ENCODE data around the gene SCART1. TPM values are rescaled to one million over a fixed set of nuclear protein-coding genes. Genes with fewer than 3 reads are reported as not detected.
"Not testable (repeated sequence)": the region's sequence is repeated elsewhere in the genome, so short reads cannot be mapped to it uniquely, and the experiment has no call there.

Gene SCART1
- total and polyA plus RNA-seq, 3 donors from 2014 or later, result 1.6 to 13.1 (median 11.6) TPM

- TF ChIP-seq POLR2A (IDR thresholded peaks at IDR 0.05), result no peak
- TF ChIP-seq CTCF (IDR thresholded peaks at IDR 0.05), result no peak
- Histone ChIP-seq H3K4me1 (peaks cover 2% of the 10 kb centered on the region), H3K4me3 (no peak overlapping the region), H3K9me3 (no peaks in the 10 kb centered on the region), H3K27me3 (no peaks in the 10 kb centered on the region), H3K27ac (no peak overlapping the region), H3K36me3 (ENCODE audit: low read depth, missing control alignments) (no peaks in the 10 kb centered on the region)
- intact Hi-C loops (cut with DNase I; ENCODE audit: low total_unique reads), result no loop called here
- WGBS, 2 donors, result 94 to 95% methylated on average over 14 to 25 of the region's 25 CpGs
- no peak for DNase-seq
These were observed 14.0 kb upstream of the SCART1 start for GRCh38 chr10:133439517-133440461.

- no peaks in the 10 kb centered on the region for H3K9me3 ChIP-seq
- no peaks in the 10 kb centered on the region for H3K36me3 ChIP-seq (ENCODE audit: low read depth, missing control alignments)
- H3K27ac ChIP-seq, result no peak overlapping the region
- H3K4me1 ChIP-seq, result peaks cover 2% of the 10 kb centered on the region
- no peak for DNase-seq
- intact Hi-C loops (cut with DNase I; ENCODE audit: low total_unique reads), result no loop called here
- no peak overlapping the region for H3K4me3 ChIP-seq
- 94% methylated on average over 18 of the region's 18 CpGs; no CpG with 5 or more reads in 1 of the 2 donors for WGBS, 2 donors
- TF ChIP-seq CTCF (IDR thresholded peaks at IDR 0.05), result no peak
- TF ChIP-seq POLR2A (IDR thresholded peaks at IDR 0.05), result no peak
- H3K27me3 ChIP-seq, result no peaks in the 10 kb centered on the region
These were observed 13.0 kb upstream of the SCART1 start for GRCh38 chr10:133440633-133441285.

GRCh38 chr10:133441356-133441755 lies 12.4 kb upstream of the SCART1 start:
- H3K9me3 ChIP-seq; DNase-seq; H3K4me3 ChIP-seq; H3K4me1 ChIP-seq; H3K27me3 ChIP-seq; intact Hi-C loops (cut with DNase I; ENCODE audit: low total_unique reads); H3K27ac ChIP-seq; H3K36me3 ChIP-seq (ENCODE audit: low read depth, missing control alignments): not testable (repeated sequence)
- 84 to 96% methylated on average over 9 to 21 of the region's 21 CpGs for WGBS, 2 donors

GRCh38 chr10:133441780-133442179 lies 12.0 kb upstream of the SCART1 start:
- WGBS, 2 donors, result 85 to 87% methylated on average over 5 to 12 of the region's 12 CpGs
- Histone ChIP-seq H3K27me3 (no peaks in the 10 kb centered on the region), H3K36me3 (ENCODE audit: low read depth, missing control alignments) (no peaks in the 10 kb centered on the region), H3K4me3 (no peak overlapping the region), H3K9me3 (no peaks in the 10 kb centered on the region), H3K4me1 (peaks cover 2% of the 10 kb centered on the region), H3K27ac (no peak overlapping the region)
- DNase-seq, result no peak
- no peak for TF ChIP-seq CTCF (IDR thresholded peaks at IDR 0.05)
- TF ChIP-seq POLR2A (IDR thresholded peaks at IDR 0.05), result no peak
- intact Hi-C loops (cut with DNase I; ENCODE audit: low total_unique reads), result no loop called here

GRCh38 chr10:133442191-133442966 lies 11.4 kb upstream of the SCART1 start:
- Histone ChIP-seq H3K27me3 (no peaks in the 10 kb centered on the region), H3K4me1 (peaks cover 2% of the 10 kb centered on the region), H3K27ac (no peak overlapping the region), H3K36me3 (ENCODE audit: low read depth, missing control alignments) (no peaks in the 10 kb centered on the region), H3K9me3 (no peaks in the 10 kb centered on the region), H3K4me3 (no peak overlapping the region)
- no peak for TF ChIP-seq POLR2A (IDR thresholded peaks at IDR 0.05)
- TF ChIP-seq CTCF (IDR thresholded peaks at IDR 0.05), result no peak
- DNase-seq, result no peak
- intact Hi-C loops (cut with DNase I; ENCODE audit: low total_unique reads), result no loop called here
- WGBS, 2 donors, result 86 to 92% methylated on average over 15 to 23 of the region's 23 CpGs
